HepG2 (cell line): Measurements from ENCODE around the gene CD40. TPM values are rescaled to one million over a fixed set of nuclear protein-coding genes. Genes with fewer than 3 reads are reported as not detected.

ENCODE experiments used
- ARHGAP35 ChIP-seq: sonication (generic); formaldehyde crosslinking; IDR thresholded peaks from 2 replicates; pipeline ENCODE4 v1.9.0; 2022; ENCODE audit warnings: mild to moderate bottlenecking, inconsistent platforms, moderate library complexity, missing genetic modification reagents, borderline replicate concordance
- ESRRA ChIP-seq: sonication (generic); formaldehyde crosslinking; IDR thresholded peaks from 2 replicates; pipeline ENCODE4 v1.5.1; 2020; ENCODE audit warnings: mild to moderate bottlenecking, low read depth, missing genetic modification reagents
- HIVEP1 ChIP-seq: sonication (generic); formaldehyde crosslinking; IDR thresholded peaks from 2 replicates; pipeline ENCODE4 v1.4.0; 2020; ENCODE audit warnings: mild to moderate bottlenecking, missing genetic modification reagents
- JUN ChIP-seq: sonication (generic); formaldehyde crosslinking; IDR thresholded peaks from 2 replicates; pipeline ENCODE4 v1.4.0; 2020; ENCODE audit warnings: mild to moderate bottlenecking, missing genetic modification reagents
- MIER3 ChIP-seq: IDR thresholded peaks from 2 replicates; pipeline ENCODE4 v1.6.1; 2016; ENCODE audit warnings: missing compliant biosample characterization, borderline replicate concordance
- NBN ChIP-seq: fragments of 450-650 bp; conservative IDR thresholded peaks from 2 replicates; pipeline ENCODE4 v1.6.1; 2017
- NFE2 ChIP-seq: sonication (generic); formaldehyde crosslinking; IDR thresholded peaks from 2 replicates; pipeline ENCODE4 v1.4.0; 2020; ENCODE audit warnings: missing genetic modification reagents
- SNAI1 ChIP-seq: sonication (generic); formaldehyde crosslinking; IDR thresholded peaks from 2 replicates; pipeline ENCODE4 v1.5.0; 2020; ENCODE audit warnings: mild to moderate bottlenecking, missing genetic modification reagents, borderline replicate concordance
- SP1 ChIP-seq, 2 experiments: fragments of 450-650 bp in 1 of 2; sonication (generic) in 1 of 2; formaldehyde crosslinking in 1 of 2; IDR thresholded peaks; 2 replicates each; pipeline versions ENCODE4 v1.4.0 to v1.6.1; 2016 to 2020; ENCODE audit warnings: missing genetic modification reagents in 1 of 2
- STAT5B ChIP-seq: sonication (generic); formaldehyde crosslinking; IDR thresholded peaks from 2 replicates; pipeline ENCODE4 v1.4.0; 2020; ENCODE audit warnings: missing genetic modification reagents
- THAP7 ChIP-seq: sonication (generic); formaldehyde crosslinking; IDR thresholded peaks from 2 replicates; pipeline ENCODE4 v1.8.1; 2023; ENCODE audit warnings: mild to moderate bottlenecking, missing genetic modification reagents
- ZBTB33 ChIP-seq: sonication (generic); formaldehyde crosslinking; IDR thresholded peaks from 2 replicates; pipeline ENCODE4 v1.4.0; 2020; ENCODE audit warnings: missing genetic modification reagents
- ZBTB34 ChIP-seq: sonication (generic); formaldehyde crosslinking; IDR thresholded peaks from 2 replicates; pipeline ENCODE4 v1.8.0; 2022; ENCODE audit warnings: mild to moderate bottlenecking, missing genetic modification reagents
- ZNF205 ChIP-seq: IDR thresholded peaks from 2 replicates; pipeline ENCODE4 v1.6.1; 2018; ENCODE audit warnings: missing biosample characterization, missing genetic modification reagents
- ZNF230 ChIP-seq: sonication (generic); formaldehyde crosslinking; IDR thresholded peaks from 2 replicates; pipeline ENCODE4 v1.4.0; 2020; ENCODE audit warnings: mild to moderate bottlenecking, missing genetic modification reagents
- ZNF432 ChIP-seq: sonication (generic); formaldehyde crosslinking; IDR thresholded peaks from 2 replicates; pipeline ENCODE4 v1.5.0; 2020; ENCODE audit warnings: missing genetic modification reagents, mild to moderate bottlenecking, borderline replicate concordance
- ZNF451 ChIP-seq: sonication (generic); formaldehyde crosslinking; IDR thresholded peaks from 2 replicates; pipeline ENCODE4 v1.5.0; 2020; ENCODE audit warnings: mild to moderate bottlenecking, missing genetic modification reagents
- ZNF687 ChIP-seq: sonication (generic); formaldehyde crosslinking; IDR thresholded peaks from 2 replicates; pipeline ENCODE4 v1.5.1; 2020; ENCODE audit warnings: mild to moderate bottlenecking, missing genetic modification reagents, moderate library complexity
- ZXDC ChIP-seq: sonication (generic); formaldehyde crosslinking; IDR thresholded peaks from 2 replicates; pipeline ENCODE4 v1.5.0; 2020; ENCODE audit warnings: mild to moderate bottlenecking, missing genetic modification reagents
- polyA plus RNA-seq, 8 experiments: library from polyadenylated mRNA; depleted of rRNA in 3 of 8; stranded (reverse) in 7 of 8; unstranded in 1 of 8; fragments of >200 nt; fragmentation: Illumina TruSeq in 4 of 8; extraction: Trizol in 4 of 8; gene quantifications; 2 replicates each; pipeline versions ENCODE4 v1.2.1 to v1.2.3, GENCODE V29; 2011 to 2016; ENCODE audit warnings: low read depth in 4 of 8, missing spikeins in 1 of 8, mixed read lengths in 1 of 8; ENCODE audit not compliant: insufficient read depth in 1 of 8
- total RNA-seq, 5 experiments: library from RNA; depleted of rRNA; stranded (reverse); fragments of >200 nt; fragmentation: Illumina TruSeq; extraction: Trizol; gene quantifications; 2 replicates each; pipeline ENCODE4 v1.2.3, GENCODE V29; 2016; ENCODE audit warnings: low read depth in 1 of 5

The CD40 gene
- total and polyA plus RNA-seq, 2 of the 13 experiments (the other 11 are each of a cell fraction or from before 2014, with no cell fraction given): 4.6 to 13.4 TPM

- TF ChIP-seq ZNF687 (CRISPR knock-in tag) (peak; percentile 54), JUN (no peak), ZNF230 (CRISPR knock-in tag) (peak; percentile 52; the same call in 1 of the 2 replicates), NBN (no peak), ZBTB33 (CRISPR knock-in tag) (no peak), ESRRA (CRISPR knock-in tag) (no peak), SNAI1 (CRISPR knock-in tag) (no peak), SP1 (IDR thresholded peaks at IDR 0.05) (no peak), SP1 (CRISPR knock-in tag; IDR thresholded peaks at IDR 0.05) (peak; percentile 81), MIER3 (no peak), ZNF205 (CRISPR knock-in tag) (no peak), ZNF432 (CRISPR knock-in tag) (no peak), ARHGAP35 (CRISPR knock-in tag) (no peak), ZXDC (CRISPR knock-in tag) (no peak), HIVEP1 (peak; percentile 51; the same call in 1 of the 2 replicates), ZBTB34 (no peak), ZNF451 (CRISPR knock-in tag) (no peak), NFE2 (CRISPR knock-in tag) (no peak), STAT5B (CRISPR knock-in tag) (no peak), THAP7 (no peak)
These were observed at the start of gene CD40 (continued) for GRCh38 chr20:46117704-46118467.
